ENCODE results near the gene NFATC4.
"Not testable (repeated sequence)": the region's sequence is repeated elsewhere in the genome, so short reads cannot be mapped to it uniquely, and the experiment has no call there.

Gene NFATC4

DNA sequence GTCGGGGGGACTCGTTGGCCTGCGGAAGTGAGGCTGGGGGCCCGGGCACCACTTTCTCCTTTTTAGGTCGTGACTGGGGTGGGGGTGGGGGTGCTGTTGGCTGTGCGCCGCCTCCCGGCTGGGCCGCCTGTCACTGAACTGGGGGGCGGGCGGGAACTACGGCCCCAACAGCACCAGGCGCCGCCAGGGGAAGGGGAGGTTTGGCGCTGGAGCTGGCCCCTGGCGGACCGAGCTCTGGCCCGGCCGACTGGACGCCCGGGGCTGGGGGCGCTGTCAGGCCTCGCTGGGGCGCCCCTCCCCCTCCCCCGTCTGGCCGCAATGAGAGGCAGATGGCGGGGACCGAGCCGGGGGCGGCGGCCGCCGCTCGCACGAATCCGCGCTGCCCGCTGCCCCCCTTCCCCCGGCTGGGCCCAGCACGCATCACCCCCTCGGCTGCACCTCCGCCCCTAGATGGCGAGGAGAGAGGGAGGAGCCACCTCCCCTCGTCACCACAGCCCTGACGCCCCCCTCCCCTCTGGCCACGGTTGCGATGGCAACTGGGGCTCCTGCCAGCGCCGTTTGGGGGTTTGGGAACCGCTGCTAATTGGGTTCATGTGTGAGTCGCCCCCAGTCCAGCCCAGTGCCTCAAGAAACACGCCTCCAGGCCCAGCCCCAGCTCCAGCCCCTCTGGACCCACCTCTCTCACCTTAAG is 723 bp downstream of the NFATC4 start:
- peak; percentile 75 for DNase-seq

- DNase-seq, result no peak
These were observed 1.5 kb downstream of the NFATC4 start for GRCh38 chr14:24369463-24369862.

GRCh38 chr14:24369907-24370687 is 2.1 kb downstream of the NFATC4 start:
- no peak for DNase-seq

GRCh38 chr14:24370748-24371147 is 2.8 kb downstream of the NFATC4 start:
- no peak for DNase-seq

- DNase-seq, result not testable (repeated sequence)
These were observed 3.6 kb downstream of the NFATC4 start for GRCh38 chr14:24371605-24372004.

- DNase-seq, result no peak
These were observed 4.9 kb downstream of the NFATC4 start for GRCh38 chr14:24372701-24373416.

GRCh38 chr14:24376448-24377070 is 8.6 kb downstream of the NFATC4 start:
- DNase-seq, result no peak

GRCh38 chr14:24377126-24377525 is 9.1 kb downstream of the NFATC4 start:
- no peak for DNase-seq

- no peak for DNase-seq
These were observed 9.7 kb downstream of the NFATC4 start for GRCh38 chr14:24377657-24378056.

DNA sequence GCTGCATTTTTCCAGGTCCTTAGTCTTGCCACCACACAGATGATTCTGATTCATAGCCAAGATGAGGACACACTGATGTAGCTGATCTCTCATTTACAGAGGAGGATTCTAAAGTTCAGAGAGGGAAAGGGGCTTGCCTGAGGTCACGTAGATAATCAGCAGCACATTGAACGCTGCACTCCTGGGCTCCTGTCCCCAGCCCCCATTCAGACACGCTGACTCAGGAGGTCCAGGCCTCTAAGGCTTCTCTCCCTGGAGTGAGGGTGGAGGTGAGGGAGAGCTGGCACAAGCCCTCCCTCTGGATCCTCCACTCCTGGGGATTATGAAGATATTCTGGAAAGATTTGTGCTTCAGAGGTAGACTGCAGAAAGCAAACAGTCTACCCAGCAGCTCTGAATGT is 10.3 kb downstream of the NFATC4 start:
- no peak for DNase-seq

DNA sequence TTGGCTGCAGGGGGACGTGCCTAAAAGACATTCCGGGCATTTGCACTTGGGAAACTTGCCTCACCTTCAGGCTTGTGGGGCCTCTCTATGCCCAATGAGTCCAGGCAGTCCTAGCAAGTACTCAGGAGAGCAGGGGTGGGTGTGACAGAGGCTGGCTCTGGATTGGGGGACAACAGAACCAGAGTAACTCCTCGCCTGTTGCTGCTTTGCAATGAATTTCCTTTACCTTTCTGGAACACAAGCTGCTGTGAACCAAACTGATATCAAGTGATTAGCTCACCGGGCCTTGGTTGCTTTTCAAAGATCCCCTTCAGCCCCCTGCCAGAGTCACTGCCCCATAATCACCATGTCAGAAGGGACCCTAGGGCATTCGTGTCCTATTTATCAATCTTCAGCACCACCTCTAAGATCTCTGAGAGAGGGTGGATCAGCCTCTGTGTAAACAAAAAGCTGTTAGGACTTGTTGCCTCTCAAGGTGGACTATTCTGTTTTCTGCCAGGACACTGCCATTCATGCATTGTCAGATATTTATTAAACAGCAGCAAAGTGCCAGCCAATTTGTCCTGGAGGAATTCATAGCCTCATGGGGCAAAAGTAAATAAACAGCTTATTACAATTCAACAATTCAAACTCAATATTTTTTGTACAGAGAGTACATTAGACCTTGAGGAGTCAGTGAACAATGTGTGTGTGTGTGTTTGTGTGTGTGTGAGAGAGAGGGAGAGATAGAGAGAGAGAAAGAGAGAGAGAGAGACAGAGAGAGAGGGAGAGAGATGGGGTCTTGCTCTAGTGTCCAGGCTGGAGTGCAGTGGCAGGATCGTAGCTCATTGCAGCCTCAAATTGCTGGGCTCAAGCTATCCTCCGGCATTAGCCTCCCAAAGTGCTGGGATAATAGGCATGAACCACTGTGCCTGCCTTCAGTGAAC is 11.3 kb downstream of the NFATC4 start:
- no peak for DNase-seq

- DNase-seq, result no peak
These were observed 12.1 kb downstream of the NFATC4 start for GRCh38 chr14:24379907-24380730.

GRCh38 chr14:24381363-24382063 is 13.5 kb downstream of the NFATC4 start:
- peak; percentile 97 for DNase-seq

GRCh38 chr14:24382064-24382371 is 14.0 kb downstream of the NFATC4 start:
- DNase-seq, result peak; percentile 67

DNA sequence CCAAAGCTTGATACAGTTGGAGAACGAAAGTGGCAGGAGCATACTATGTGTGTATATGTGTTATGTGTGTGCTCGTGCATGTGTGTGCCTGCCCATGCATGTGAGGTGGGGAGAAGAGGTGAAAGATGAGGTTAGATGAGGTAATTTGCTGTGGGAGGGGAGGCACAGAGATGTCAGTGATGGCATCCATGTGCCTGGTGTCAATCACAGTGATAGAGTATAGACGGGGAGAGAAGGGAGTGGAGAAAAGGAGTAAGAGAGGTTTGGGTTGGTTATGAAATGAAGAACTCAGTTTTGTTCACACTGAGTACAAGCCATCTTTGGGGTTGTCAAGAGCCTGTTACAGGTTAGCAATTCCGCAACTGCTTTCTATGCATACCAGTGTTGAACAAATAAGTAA is 16.2 kb downstream of the NFATC4 start:
- DNase-seq, result no peak

- DNase-seq, result no peak
These were observed 17.5 kb downstream of the NFATC4 start for GRCh38 chr14:24385524-24385923.

DNA sequence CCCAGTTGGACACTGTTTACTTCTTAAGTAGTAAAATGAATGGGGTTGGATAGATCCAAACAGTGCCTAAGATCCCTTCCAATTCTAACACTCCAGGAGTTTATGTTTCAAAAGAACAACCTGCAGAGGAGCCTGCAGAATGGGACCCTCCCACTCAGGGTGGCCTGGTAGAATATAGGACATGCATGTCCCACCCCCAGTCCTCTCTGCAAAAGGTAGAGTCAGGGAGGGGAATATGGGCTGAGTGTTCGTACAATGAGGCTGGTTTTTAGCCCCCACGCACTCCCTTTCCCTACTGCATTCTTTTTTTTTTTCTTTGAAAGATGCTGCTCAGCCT is 19.0 kb downstream of the NFATC4 start:
- DNase-seq, result no peak

GRCh38 chr14:24387579-24387978 is 19.6 kb downstream of the NFATC4 start:
- DNase-seq, result not testable (repeated sequence)

DNA sequence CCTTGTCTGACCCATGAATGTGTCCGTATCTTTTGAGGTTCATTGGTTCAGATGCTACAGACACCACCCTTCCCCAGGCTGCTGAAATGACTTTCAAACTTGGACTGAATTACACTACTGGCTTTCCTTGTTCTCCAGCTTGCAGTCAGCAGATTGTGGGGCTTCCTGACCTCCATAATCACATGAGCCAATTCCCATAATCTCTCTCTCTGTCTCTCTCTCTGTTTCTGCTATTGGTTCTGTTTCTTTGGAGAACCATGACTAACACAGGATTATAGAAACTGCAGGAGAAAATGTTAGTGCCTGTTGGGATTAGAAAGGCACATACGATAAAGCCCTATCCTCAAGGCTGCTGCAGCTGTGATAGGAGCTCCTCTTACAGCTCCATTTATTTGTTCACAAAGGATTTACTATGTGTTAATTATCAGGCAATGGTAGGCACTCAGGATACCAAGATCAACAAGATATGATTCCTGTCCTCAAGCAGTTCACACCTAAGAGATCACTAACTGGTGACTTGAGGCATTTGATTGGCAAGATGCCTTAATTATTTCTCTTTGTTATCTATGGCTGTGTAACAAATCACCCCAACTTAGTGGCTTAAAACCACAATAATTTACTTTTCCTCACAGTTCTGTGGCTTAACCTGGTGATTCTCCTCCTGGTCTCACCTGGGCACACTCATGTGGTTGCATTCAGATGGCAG is 20.6 kb downstream of the NFATC4 start:
- DNase-seq, result no peak

DNA sequence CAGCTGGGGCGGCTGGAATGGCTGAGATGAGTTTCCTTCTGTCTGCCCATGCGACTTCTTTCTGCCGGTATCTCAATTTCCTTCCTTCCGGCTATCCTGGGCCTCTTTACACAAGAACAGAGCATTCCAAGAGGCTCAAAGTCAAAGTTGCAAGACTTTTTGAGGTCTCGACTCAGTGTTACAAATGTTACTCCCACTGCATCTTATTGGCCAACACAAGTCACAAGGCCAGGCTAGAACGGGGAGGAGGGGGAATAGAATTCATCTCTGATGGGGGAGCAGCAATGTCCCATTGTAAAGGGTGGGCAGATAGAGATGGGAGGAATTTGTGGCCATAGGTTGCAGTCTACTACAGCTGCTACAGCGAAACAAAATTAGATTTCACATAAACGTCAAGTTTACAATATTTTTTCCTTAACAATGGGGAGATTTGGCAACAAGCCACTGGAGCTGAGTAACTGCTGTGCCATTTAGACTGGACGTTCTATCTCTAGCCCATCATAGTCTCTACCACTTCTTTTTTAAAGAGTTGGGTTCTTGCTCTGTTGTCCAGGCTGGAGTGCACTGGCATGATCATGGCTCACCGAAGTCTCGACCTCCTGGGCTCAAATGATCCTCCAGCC is 21.4 kb downstream of the NFATC4 start:
- DNase-seq, result no peak
